HepG2 (cell line): ENCODE data around the gene LZTR1. TPM values are rescaled to one million over a fixed set of nuclear protein-coding genes. Genes with fewer than 3 reads are reported as not detected.

Source experiments
- ATF1 ChIP-seq: IDR thresholded peaks from 2 replicates; pipeline ENCODE4 v1.6.1; 2016; ENCODE audit warnings: mild to moderate bottlenecking, control low read depth
- HNF4A ChIP-seq: sonication (generic); formaldehyde crosslinking; IDR thresholded peaks from 2 replicates; pipeline ENCODE4 v1.4.0; 2020; ENCODE audit warnings: missing genetic modification reagents
- JUNB ChIP-seq: sonication (generic); formaldehyde crosslinking; IDR thresholded peaks from 2 replicates; pipeline ENCODE4 v1.8.0; 2022; ENCODE audit warnings: missing genetic modification reagents, mild to moderate bottlenecking, borderline replicate concordance
- KDM5B ChIP-seq: sonication (generic); formaldehyde crosslinking; IDR thresholded peaks from 2 replicates; pipeline ENCODE4 v1.4.0; 2020; ENCODE audit warnings: missing genetic modification reagents, mild to moderate bottlenecking, borderline replicate concordance
- MZF1 ChIP-seq: sonication (generic); formaldehyde crosslinking; IDR thresholded peaks from 2 replicates; pipeline ENCODE4 v1.8.1; 2023; ENCODE audit warnings: mild to moderate bottlenecking, missing genetic modification reagents, borderline replicate concordance
- NAIF1 ChIP-seq: sonication (generic); formaldehyde crosslinking; IDR thresholded peaks from 2 replicates; pipeline ENCODE4 v1.5.0; 2020; ENCODE audit warnings: mild to moderate bottlenecking, missing genetic modification reagents, borderline replicate concordance
- RFXANK ChIP-seq: IDR thresholded peaks from 2 replicates; pipeline ENCODE4 v1.6.1; 2016
- SATB2 ChIP-seq: sonication (generic); formaldehyde crosslinking; IDR thresholded peaks from 2 replicates; pipeline ENCODE4 v1.5.0; 2020; ENCODE audit warnings: missing genetic modification reagents
- SRSF1 ChIP-seq: fragments of 200-400 bp; formaldehyde crosslinking; optimal IDR thresholded peaks from 2 replicates; pipeline ENCODE3; 2017; ENCODE audit warnings: mild to moderate bottlenecking, low read depth, low read length, moderate library complexity
- ZFP90 ChIP-seq: sonication (generic); formaldehyde crosslinking; IDR thresholded peaks from 2 replicates; pipeline ENCODE4 v1.8.0; 2022; ENCODE audit warnings: missing genetic modification reagents, mild to moderate bottlenecking, inconsistent platforms, borderline replicate concordance
- ZKSCAN1 ChIP-seq: fragments of 150-350 bp; IDR thresholded peaks from 2 replicates; pipeline ENCODE4 v1.6.1; 2014; ENCODE audit warnings: low read length
- ZKSCAN5 ChIP-seq: sonication (generic); formaldehyde crosslinking; IDR thresholded peaks from 2 replicates; pipeline ENCODE4 v1.5.1; 2020; ENCODE audit warnings: mild to moderate bottlenecking, missing genetic modification reagents
- ZNF121 ChIP-seq: sonication (generic); formaldehyde crosslinking; IDR thresholded peaks from 2 replicates; pipeline ENCODE4 v1.5.0; 2020; ENCODE audit warnings: mild to moderate bottlenecking, missing genetic modification reagents
- ZNF260 ChIP-seq: sonication (generic); formaldehyde crosslinking; IDR thresholded peaks from 2 replicates; pipeline ENCODE4 v1.4.0; 2020; ENCODE audit warnings: missing genetic modification reagents, low read depth, mild to moderate bottlenecking, borderline replicate concordance
- ZNF780A ChIP-seq: sonication (generic); formaldehyde crosslinking; IDR thresholded peaks from 2 replicates; pipeline ENCODE4 v1.8.0; 2022; ENCODE audit warnings: mild to moderate bottlenecking, missing genetic modification reagents, moderate library complexity
- polyA plus RNA-seq, 8 experiments: library from polyadenylated mRNA; depleted of rRNA in 3 of 8; stranded (reverse) in 7 of 8; unstranded in 1 of 8; fragments of >200 nt; fragmentation: Illumina TruSeq in 4 of 8; extraction: Trizol in 4 of 8; gene quantifications; 2 replicates each; pipeline versions ENCODE4 v1.2.1 to v1.2.3, GENCODE V29; 2011 to 2016; ENCODE audit warnings: low read depth in 4 of 8, missing spikeins in 1 of 8, mixed read lengths in 1 of 8; ENCODE audit not compliant: insufficient read depth in 1 of 8
- total RNA-seq, 5 experiments: library from RNA; depleted of rRNA; stranded (reverse); fragments of >200 nt; fragmentation: Illumina TruSeq; extraction: Trizol; gene quantifications; 2 replicates each; pipeline ENCODE4 v1.2.3, GENCODE V29; 2016; ENCODE audit warnings: low read depth in 1 of 5
- TF ChIP-seq, protein P1 (sequence below): sonication (generic); formaldehyde crosslinking; IDR thresholded peaks from 2 replicates; pipeline ENCODE4 v1.9.0; 2021; ENCODE audit warnings: mild to moderate bottlenecking, missing genetic modification reagents
- TF ChIP-seq, protein P2 (sequence below): sonication (generic); formaldehyde crosslinking; IDR thresholded peaks from 2 replicates; pipeline ENCODE4 v1.5.0; 2020; ENCODE audit warnings: missing genetic modification reagents, mild to moderate bottlenecking, borderline replicate concordance
- TF ChIP-seq, protein P3 (sequence below): sonication (generic); formaldehyde crosslinking; IDR thresholded peaks from 2 replicates; pipeline ENCODE4 v1.8.1; 2023; ENCODE audit warnings: mild to moderate bottlenecking, missing genetic modification reagents
- TF ChIP-seq, protein P4 (sequence below): sonication (generic); formaldehyde crosslinking; IDR thresholded peaks from 2 replicates; pipeline ENCODE4 v1.5.0; 2020; ENCODE audit warnings: missing genetic modification reagents

Gene LZTR1
- total and polyA plus RNA-seq, 2 of the 13 experiments (the other 11 are each of a cell fraction or from before 2014, with no cell fraction given) = 21.8 to 22.4 TPM

DNA sequence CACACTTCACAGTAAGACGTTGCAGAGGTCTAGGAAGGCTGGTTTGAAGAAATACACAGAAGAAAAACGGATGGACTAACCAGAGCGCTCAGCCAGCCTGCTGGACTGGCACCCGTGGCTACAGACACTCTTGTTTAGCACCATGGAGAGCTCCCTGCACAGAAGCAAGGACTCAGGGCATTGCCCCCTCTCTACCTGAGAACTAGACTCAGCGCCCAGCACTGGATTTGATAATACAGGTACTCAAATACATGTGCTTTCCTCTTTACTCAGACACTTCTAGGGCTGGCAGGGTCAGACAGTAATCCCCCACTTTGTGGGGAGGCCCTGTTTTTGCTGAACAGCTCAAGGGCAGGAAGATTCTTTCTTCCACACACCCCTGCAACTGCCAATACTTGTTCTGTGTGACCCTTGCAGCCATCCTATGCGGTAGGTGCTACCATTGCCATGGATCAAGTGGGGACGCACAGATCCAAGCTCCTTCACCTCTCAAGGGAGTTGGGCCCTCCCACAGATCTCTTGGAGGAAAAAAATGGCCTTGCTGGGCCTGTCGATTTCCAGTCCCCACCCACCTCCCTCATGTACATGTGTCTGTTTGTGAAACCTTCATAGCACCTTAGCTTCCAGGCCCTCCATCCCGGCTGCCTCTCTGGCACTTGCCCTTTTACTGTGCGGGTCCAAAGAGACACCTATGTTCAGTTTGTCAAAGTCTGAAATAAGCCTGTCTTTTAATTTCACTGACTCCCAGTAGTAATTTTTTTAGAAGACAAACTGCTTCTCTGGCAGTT, 27.7 kb downstream of the LZTR1 start (continued):
- no peak for TF ChIP-seq MZF1 (CRISPR knock-in tag)
- TF ChIP-seq, protein P1, sequence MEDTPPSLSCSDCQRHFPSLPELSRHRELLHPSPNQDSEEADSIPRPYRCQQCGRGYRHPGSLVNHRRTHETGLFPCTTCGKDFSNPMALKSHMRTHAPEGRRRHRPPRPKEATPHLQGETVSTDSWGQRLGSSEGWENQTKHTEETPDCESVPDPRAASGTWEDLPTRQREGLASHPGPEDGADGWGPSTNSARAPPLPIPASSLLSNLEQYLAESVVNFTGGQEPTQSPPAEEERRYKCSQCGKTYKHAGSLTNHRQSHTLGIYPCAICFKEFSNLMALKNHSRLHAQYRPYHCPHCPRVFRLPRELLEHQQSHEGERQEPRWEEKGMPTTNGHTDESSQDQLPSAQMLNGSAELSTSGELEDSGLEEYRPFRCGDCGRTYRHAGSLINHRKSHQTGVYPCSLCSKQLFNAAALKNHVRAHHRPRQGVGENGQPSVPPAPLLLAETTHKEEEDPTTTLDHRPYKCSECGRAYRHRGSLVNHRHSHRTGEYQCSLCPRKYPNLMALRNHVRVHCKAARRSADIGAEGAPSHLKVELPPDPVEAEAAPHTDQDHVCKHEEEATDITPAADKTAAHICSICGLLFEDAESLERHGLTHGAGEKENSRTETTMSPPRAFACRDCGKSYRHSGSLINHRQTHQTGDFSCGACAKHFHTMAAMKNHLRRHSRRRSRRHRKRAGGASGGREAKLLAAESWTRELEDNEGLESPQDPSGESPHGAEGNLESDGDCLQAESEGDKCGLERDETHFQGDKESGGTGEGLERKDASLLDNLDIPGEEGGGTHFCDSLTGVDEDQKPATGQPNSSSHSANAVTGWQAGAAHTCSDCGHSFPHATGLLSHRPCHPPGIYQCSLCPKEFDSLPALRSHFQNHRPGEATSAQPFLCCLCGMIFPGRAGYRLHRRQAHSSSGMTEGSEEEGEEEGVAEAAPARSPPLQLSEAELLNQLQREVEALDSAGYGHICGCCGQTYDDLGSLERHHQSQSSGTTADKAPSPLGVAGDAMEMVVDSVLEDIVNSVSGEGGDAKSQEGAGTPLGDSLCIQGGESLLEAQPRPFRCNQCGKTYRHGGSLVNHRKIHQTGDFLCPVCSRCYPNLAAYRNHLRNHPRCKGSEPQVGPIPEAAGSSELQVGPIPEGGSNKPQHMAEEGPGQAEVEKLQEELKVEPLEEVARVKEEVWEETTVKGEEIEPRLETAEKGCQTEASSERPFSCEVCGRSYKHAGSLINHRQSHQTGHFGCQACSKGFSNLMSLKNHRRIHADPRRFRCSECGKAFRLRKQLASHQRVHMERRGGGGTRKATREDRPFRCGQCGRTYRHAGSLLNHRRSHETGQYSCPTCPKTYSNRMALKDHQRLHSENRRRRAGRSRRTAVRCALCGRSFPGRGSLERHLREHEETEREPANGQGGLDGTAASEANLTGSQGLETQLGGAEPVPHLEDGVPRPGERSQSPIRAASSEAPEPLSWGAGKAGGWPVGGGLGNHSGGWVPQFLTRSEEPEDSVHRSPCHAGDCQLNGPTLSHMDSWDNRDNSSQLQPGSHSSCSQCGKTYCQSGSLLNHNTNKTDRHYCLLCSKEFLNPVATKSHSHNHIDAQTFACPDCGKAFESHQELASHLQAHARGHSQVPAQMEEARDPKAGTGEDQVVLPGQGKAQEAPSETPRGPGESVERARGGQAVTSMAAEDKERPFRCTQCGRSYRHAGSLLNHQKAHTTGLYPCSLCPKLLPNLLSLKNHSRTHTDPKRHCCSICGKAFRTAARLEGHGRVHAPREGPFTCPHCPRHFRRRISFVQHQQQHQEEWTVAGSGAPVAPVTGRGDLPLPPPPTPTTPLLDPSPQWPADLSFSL (CRISPR knock-in tag) = no peak
- no peak for TF ChIP-seq ZFP90 (CRISPR knock-in tag)
- TF ChIP-seq, protein P2, sequence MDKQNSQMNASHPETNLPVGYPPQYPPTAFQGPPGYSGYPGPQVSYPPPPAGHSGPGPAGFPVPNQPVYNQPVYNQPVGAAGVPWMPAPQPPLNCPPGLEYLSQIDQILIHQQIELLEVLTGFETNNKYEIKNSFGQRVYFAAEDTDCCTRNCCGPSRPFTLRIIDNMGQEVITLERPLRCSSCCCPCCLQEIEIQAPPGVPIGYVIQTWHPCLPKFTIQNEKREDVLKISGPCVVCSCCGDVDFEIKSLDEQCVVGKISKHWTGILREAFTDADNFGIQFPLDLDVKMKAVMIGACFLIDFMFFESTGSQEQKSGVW (CRISPR knock-in tag) = no peak
- TF ChIP-seq ZNF121 = no peak
- no peak for TF ChIP-seq RFXANK
- no peak for TF ChIP-seq ZKSCAN5 (CRISPR knock-in tag)
- 0 out of 2 replicates have a peak, but pooled peaks have one; percentile 67 for TF ChIP-seq ZNF780A
- no peak for TF ChIP-seq ZNF260
- no peak for TF ChIP-seq ATF1 (CRISPR knock-in tag)
- no peak for TF ChIP-seq HNF4A (CRISPR knock-in tag)
- no peak for TF ChIP-seq KDM5B (CRISPR knock-in tag)
- TF ChIP-seq SATB2 (CRISPR knock-in tag) = 0 out of 2 replicates have a peak, but pooled peaks have one; percentile 78
- TF ChIP-seq SRSF1 = no peak
- TF ChIP-seq ZKSCAN1 = no peak
- no peak for TF ChIP-seq JUNB (CRISPR knock-in tag)
- TF ChIP-seq NAIF1 (CRISPR knock-in tag) = no peak
- TF ChIP-seq, protein P3, sequence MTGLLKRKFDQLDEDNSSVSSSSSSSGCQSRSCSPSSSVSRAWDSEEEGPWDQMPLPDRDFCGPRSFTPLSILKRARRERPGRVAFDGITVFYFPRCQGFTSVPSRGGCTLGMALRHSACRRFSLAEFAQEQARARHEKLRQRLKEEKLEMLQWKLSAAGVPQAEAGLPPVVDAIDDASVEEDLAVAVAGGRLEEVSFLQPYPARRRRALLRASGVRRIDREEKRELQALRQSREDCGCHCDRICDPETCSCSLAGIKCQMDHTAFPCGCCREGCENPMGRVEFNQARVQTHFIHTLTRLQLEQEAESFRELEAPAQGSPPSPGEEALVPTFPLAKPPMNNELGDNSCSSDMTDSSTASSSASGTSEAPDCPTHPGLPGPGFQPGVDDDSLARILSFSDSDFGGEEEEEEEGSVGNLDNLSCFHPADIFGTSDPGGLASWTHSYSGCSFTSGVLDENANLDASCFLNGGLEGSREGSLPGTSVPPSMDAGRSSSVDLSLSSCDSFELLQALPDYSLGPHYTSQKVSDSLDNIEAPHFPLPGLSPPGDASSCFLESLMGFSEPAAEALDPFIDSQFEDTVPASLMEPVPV (CRISPR knock-in tag) = no peak
- TF ChIP-seq, protein P4, sequence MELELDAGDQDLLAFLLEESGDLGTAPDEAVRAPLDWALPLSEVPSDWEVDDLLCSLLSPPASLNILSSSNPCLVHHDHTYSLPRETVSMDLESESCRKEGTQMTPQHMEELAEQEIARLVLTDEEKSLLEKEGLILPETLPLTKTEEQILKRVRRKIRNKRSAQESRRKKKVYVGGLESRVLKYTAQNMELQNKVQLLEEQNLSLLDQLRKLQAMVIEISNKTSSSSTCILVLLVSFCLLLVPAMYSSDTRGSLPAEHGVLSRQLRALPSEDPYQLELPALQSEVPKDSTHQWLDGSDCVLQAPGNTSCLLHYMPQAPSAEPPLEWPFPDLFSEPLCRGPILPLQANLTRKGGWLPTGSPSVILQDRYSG (CRISPR knock-in tag) = peak; percentile 90; the same call in 1 of the 2 replicates
